Caco-2 (cell line): ENCODE measurements around the gene PIAS2. TPM values are rescaled to one million over a fixed set of nuclear protein-coding genes. Genes with fewer than 3 reads are reported as not detected.

Source experiments
- BruUV-seq: library from RNA; stranded (reverse); fragments of 400-500 nt; replicated peaks from 2 replicates; lab custom pipeline; 2021; lab: Mats Ljungman, UMichigan
- CTCF ChIA-PET: fragments of 300-600 bp; sonication (Branson Sonifier 250); formaldehyde crosslinking; loops from one replicate; lab custom pipeline; 2022; ENCODE audit warnings: antibody characterized with exemption; lab: Charles Lee
- POLR2A ChIA-PET: fragments of 300-600 bp; sonication (Branson Sonifier 250); formaldehyde crosslinking; loops from one replicate; lab custom pipeline; 2022; ENCODE audit warnings: antibody characterized with exemption; lab: Charles Lee
- DNase-seq, 2 experiments: peaks; one replicate each; pipeline versions ENCODE4 v3.0.0 to v3.0.0-alpha.2; 2020 to 2022
- H3K27me3 ChIP-seq: replicated peaks from 2 replicates; pipeline ENCODE4 v1.6.0; 2011; ENCODE audit warnings: low read length; ENCODE audit not compliant: control insufficient read depth, insufficient read depth
- H3K36me3 ChIP-seq: 2 replicates; pipeline ENCODE4 v1.5.1; 2011; ENCODE audit warnings: low read length; ENCODE audit not compliant: control insufficient read depth, insufficient read depth
- H3K4me1 ChIP-seq: fragments of 250-450 bp; sonication (Bioruptor Pico); 2 replicates; pipeline ENCODE4 v1.5.1; 2020; ENCODE audit warnings: mild to moderate bottlenecking
- H3K4me3 ChIP-seq: 2 replicates; pipeline ENCODE4 v1.5.1; 2011; ENCODE audit warnings: low read depth, mild to moderate bottlenecking, control low read depth, low read length
- H3K9me3 ChIP-seq: fragments of 250-450 bp; sonication (Bioruptor Pico); 2 replicates; pipeline ENCODE4 v1.5.1; 2020; ENCODE audit warnings: mild to moderate bottlenecking, moderate library complexity
- H3K27ac Mint-ChIP-seq: one replicate; pipeline ENCODE4 v1.8.0; 2022; ENCODE audit warnings: mixed read lengths; ENCODE audit not compliant: unreplicated experiment
- H3K27me3 Mint-ChIP-seq: one replicate; pipeline ENCODE4 v1.8.0; 2022; ENCODE audit warnings: mixed read lengths; ENCODE audit not compliant: insufficient read depth, unreplicated experiment
- H3K36me3 Mint-ChIP-seq: one replicate; pipeline ENCODE4 v1.8.0; 2022; ENCODE audit warnings: mild to moderate bottlenecking, mixed read lengths; ENCODE audit not compliant: insufficient read depth, unreplicated experiment
- H3K4me1 Mint-ChIP-seq: one replicate; pipeline ENCODE4 v1.8.0; 2022; ENCODE audit warnings: low read depth, mixed read lengths; ENCODE audit not compliant: unreplicated experiment
- H3K4me3 Mint-ChIP-seq: one replicate; pipeline ENCODE4 v1.8.0; 2022; ENCODE audit warnings: mild to moderate bottlenecking, moderate library complexity, mixed read lengths; ENCODE audit not compliant: unreplicated experiment
- H3K9me3 Mint-ChIP-seq: one replicate; pipeline ENCODE4 v1.8.0; 2022; ENCODE audit warnings: mixed read lengths; ENCODE audit not compliant: unreplicated experiment
- CTCF ChIP-seq, 2 experiments: fragments of 200-600 bp in 1 of 2; IDR thresholded peaks; 1 replicate in 1 of 2; 2 replicates in 1 of 2; pipeline versions ENCODE4 v1.5.1 to v1.8.0; 2011 to 2022; ENCODE audit warnings: antibody characterized with exemption in 1 of 2, control low read depth in 1 of 2, inconsistent platforms in 1 of 2, low read depth in 1 of 2, low read length in 1 of 2, mild to moderate bottlenecking in 1 of 2, moderate library complexity in 1 of 2; ENCODE audit not compliant: insufficient read depth in 1 of 2, severe bottlenecking in 1 of 2, unreplicated experiment in 1 of 2
- intact Hi-C: fragments of 100-400 bp; cut with micrococcal nuclease; formaldehyde crosslinking; loops from one replicate; pipeline ENCODE4 v1.10.0; 2022; ENCODE audit not compliant: unreplicated experiment
- total RNA-seq: library from RNA; stranded (reverse); gene quantifications from 2 replicates; pipeline ENCODE4 v1.2.3, GENCODE V29; 2022

Gene PIAS2
- total RNA-seq, 1 experiment from 2014 or later: 16.2 TPM

DNA sequence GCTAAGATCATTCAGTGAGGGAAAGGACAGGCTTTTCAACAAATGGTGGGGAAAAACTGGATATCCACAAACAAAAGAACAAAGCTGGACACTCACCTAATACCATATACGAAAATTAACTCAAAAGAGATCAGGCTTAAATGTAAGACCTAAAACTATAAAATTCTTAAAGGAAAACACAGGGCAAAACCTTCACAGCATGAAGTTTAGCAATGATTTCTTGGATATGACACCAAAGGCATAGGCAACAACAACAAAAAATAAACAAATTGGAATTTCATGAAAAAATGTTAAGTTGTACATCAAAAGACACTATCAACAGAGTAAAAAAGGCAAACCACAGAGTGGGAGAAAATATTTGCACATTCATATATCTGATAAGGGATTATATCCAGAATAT, 28.3 kb downstream of the PIAS2 start:
- peaks cover 10% of the 10 kb centered on the region for H3K9me3 Mint-ChIP-seq
- H3K27me3 Mint-ChIP-seq: no peaks in the 10 kb centered on the region
- H3K36me3 ChIP-seq: 0 out of 2 replicates have a peak, but pooled peaks cover 3% of the 10 kb centered on the region
- intact Hi-C loops: no loop called here
- no peaks in the 10 kb centered on the region for H3K9me3 ChIP-seq
- H3K4me1 ChIP-seq: peaks cover 9% of the 10 kb centered on the region
- H3K36me3 Mint-ChIP-seq: peaks cover 9% of the 10 kb centered on the region
- ChIA-PET POLR2A (no interaction called here), CTCF (no interaction called here)
- no peak for DNase-seq
- H3K4me1 Mint-ChIP-seq: no peaks in the 10 kb centered on the region
- H3K27me3 ChIP-seq: no peaks in the 10 kb centered on the region
- H3K4me3 ChIP-seq: no peak overlapping the region
- no TSS peak for BruUV-seq
- no peak overlapping the region for H3K27ac Mint-ChIP-seq
- no peak for TF ChIP-seq CTCF (IDR thresholded peaks at IDR 0.05; ENCODE audit: insufficient read depth in 1 of 2, low read depth in 1 of 2, low read length in 1 of 2, severe bottlenecking in 1 of 2, unreplicated experiment in 1 of 2)
- H3K4me3 Mint-ChIP-seq: no peak overlapping the region

DNA sequence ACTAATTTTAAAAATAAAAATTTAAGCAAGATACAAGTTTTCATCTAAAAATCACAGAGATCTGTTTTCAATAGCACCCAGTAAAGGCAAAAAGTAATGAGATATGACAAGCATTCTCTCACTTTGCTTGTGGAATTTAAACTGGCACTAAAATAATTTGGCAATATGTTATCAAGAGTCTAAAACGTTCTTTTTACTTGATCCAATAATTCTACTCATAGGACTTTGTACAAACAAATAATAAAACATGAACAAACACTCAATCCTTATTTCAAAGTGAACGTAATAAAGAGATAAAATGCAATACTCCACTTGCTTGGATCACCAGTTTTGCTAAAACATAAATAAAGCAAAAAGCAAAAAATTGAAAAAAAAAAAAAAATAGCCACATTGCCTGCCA, 30.4 kb downstream of the PIAS2 start:
- ChIA-PET POLR2A (no interaction called here), CTCF (no interaction called here)
- Mint-ChIP-seq H3K27ac (no peak overlapping the region), H3K9me3 (peaks cover 10% of the 10 kb centered on the region), H3K36me3 (peaks cover 9% of the 10 kb centered on the region), H3K27me3 (no peaks in the 10 kb centered on the region), H3K4me3 (no peak overlapping the region), H3K4me1 (no peaks in the 10 kb centered on the region)
- Histone ChIP-seq H3K9me3 (no peaks in the 10 kb centered on the region), H3K4me3 (no peak overlapping the region), H3K4me1 (no peaks in the 10 kb centered on the region), H3K27me3 (no peaks in the 10 kb centered on the region), H3K36me3 (0 out of 2 replicates have a peak, but pooled peaks cover 3% of the 10 kb centered on the region)
- intact Hi-C loops: no loop called here
- no peak for TF ChIP-seq CTCF (IDR thresholded peaks at IDR 0.05; ENCODE audit: insufficient read depth in 1 of 2, low read depth in 1 of 2, low read length in 1 of 2, severe bottlenecking in 1 of 2, unreplicated experiment in 1 of 2)
- no peak for DNase-seq
- no TSS peak for BruUV-seq

GRCh38 chr18:46883180-46883579, 34.1 kb downstream of the PIAS2 start:
- no peak for TF ChIP-seq CTCF (IDR thresholded peaks at IDR 0.05; ENCODE audit: insufficient read depth in 1 of 2, low read depth in 1 of 2, low read length in 1 of 2, severe bottlenecking in 1 of 2, unreplicated experiment in 1 of 2)
- POLR2A ChIA-PET: no interaction called here
- no peaks in the 10 kb centered on the region for H3K36me3 Mint-ChIP-seq
- Histone ChIP-seq H3K4me1 (no peaks in the 10 kb centered on the region), H3K36me3 (no peaks in the 10 kb centered on the region), H3K4me3 (no peak overlapping the region), H3K9me3 (no peaks in the 10 kb centered on the region), H3K27me3 (no peaks in the 10 kb centered on the region)
- no peaks in the 10 kb centered on the region for H3K27me3 Mint-ChIP-seq
- no peak overlapping the region for H3K27ac Mint-ChIP-seq
- no peaks in the 10 kb centered on the region for H3K9me3 Mint-ChIP-seq
- DNase-seq: no peak
- no peak overlapping the region for H3K4me3 Mint-ChIP-seq
- no TSS peak for BruUV-seq
- H3K4me1 Mint-ChIP-seq: no peaks in the 10 kb centered on the region
- intact Hi-C loops: no loop called here
- CTCF ChIA-PET: no interaction called here
